Epithelial cell of esophagus (primary cell): Measurements from ENCODE around the gene RNF19B.

ENCODE experiments used
- DNase-seq: peaks from one replicate; pipeline ENCODE4 v3.0.0; 2010; ENCODE audit warnings: low read depth
- H3K4me3 ChIP-seq: 2 replicates; pipeline ENCODE4 v1.5.1; 2011; ENCODE audit warnings: mild to moderate bottlenecking, low read length, control low read depth
- TF ChIP-seq, protein P1 (sequence below): IDR thresholded peaks from 2 replicates; pipeline ENCODE4 v1.5.1; 2011; ENCODE audit warnings: low read depth, mild to moderate bottlenecking, low read length, control low read depth, inconsistent platforms; ENCODE audit not compliant: insufficient read depth; ENCODE audit errors: missing control alignments

RNF19B gene, protein sequence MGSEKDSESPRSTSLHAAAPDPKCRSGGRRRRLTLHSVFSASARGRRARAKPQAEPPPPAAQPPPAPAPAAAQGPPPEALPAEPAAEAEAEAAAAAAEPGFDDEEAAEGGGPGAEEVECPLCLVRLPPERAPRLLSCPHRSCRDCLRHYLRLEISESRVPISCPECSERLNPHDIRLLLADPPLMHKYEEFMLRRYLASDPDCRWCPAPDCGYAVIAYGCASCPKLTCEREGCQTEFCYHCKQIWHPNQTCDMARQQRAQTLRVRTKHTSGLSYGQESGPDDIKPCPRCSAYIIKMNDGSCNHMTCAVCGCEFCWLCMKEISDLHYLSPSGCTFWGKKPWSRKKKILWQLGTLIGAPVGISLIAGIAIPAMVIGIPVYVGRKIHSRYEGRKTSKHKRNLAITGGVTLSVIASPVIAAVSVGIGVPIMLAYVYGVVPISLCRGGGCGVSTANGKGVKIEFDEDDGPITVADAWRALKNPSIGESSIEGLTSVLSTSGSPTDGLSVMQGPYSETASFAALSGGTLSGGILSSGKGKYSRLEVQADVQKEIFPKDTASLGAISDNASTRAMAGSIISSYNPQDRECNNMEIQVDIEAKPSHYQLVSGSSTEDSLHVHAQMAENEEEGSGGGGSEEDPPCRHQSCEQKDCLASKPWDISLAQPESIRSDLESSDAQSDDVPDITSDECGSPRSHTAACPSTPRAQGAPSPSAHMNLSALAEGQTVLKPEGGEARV

DNA sequence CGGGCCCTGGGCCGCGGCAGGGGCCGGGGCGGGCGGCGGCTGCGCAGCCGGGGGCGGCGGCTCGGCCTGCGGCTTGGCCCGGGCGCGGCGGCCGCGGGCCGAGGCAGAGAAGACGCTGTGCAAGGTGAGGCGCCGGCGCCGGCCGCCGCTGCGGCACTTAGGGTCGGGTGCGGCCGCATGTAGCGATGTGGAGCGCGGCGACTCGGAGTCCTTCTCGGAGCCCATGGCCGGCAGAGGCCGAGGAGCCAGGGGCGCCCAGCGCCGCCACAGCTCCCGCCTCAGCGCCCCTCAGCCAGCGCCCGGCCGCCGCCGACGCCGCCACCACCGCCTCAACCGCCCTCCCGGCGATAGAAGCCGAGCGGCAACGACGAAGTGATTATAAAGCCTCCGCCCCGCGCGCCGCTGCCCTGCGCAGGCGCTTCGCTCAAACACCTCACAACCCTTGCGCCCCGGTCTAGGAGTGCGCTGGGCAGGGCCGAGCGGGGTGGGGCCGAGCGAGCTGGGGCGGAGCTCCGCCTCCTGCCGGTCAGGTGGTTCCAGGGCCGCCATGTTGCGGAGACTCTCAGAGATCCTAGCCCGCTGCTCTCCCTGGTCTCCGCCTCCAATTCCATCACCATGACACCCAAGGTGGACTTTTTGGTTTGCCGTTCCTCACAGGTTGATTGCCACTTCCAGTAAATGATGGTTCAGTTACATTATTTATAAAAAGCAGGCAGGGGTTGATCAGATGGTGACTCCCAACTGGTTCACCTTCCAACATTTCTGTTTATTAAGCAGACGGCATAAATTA lies at the start of gene RNF19B:
RNF19B (minus strand) TSS at position 349 of the 790 bp plus-strand sequence; CDS start at position 225, 124 bp downstream.
- peak within 1 kb of the TSS; percentile 74 for H3K4me3 ChIP-seq
- DNase-seq, result peak; percentile 98
- TF ChIP-seq, protein P1, sequence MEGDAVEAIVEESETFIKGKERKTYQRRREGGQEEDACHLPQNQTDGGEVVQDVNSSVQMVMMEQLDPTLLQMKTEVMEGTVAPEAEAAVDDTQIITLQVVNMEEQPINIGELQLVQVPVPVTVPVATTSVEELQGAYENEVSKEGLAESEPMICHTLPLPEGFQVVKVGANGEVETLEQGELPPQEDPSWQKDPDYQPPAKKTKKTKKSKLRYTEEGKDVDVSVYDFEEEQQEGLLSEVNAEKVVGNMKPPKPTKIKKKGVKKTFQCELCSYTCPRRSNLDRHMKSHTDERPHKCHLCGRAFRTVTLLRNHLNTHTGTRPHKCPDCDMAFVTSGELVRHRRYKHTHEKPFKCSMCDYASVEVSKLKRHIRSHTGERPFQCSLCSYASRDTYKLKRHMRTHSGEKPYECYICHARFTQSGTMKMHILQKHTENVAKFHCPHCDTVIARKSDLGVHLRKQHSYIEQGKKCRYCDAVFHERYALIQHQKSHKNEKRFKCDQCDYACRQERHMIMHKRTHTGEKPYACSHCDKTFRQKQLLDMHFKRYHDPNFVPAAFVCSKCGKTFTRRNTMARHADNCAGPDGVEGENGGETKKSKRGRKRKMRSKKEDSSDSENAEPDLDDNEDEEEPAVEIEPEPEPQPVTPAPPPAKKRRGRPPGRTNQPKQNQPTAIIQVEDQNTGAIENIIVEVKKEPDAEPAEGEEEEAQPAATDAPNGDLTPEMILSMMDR, result no peak

DNA sequence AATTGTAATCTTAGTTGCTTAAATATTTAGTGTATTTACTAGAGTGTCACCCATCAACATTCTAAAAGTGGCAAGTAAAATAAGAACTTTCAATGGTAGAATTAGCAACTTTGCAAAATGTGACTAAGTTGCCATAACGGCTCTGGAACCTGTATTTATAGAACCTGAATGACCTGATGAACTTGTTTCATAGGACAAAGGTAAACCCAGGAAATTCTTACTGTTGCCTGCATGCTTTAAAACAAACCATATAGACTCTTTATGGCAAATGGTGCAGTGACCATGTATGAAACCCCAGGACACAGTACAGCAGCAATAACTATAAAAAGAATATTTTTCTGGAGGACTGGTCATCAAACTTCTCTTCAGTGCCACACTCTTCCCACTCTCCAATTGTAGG lies 49.2 kb upstream of the RNF19B start:
- TF ChIP-seq, protein P1, result no peak
- no peak overlapping the region for H3K4me3 ChIP-seq
- peak; percentile 52 for DNase-seq

DNA sequence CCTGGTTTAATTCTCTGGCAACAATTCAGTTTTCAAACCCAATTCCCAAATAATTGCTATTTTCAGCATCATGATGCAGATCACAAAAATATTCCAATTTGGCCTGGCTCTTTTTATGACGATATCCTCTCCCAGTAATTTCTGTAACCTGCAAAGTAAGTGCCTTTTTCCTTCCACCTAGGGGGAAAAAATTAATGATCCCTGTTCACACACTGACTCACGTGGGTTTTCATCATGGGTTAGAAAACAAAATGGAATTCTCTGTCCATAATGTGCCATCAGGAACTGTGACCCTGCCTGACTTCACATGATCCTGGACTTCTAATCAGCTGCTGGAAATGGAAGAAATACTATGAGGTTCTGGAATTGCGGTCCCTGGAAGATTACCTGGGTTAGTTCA lies 47.6 kb upstream of the RNF19B start:
- TF ChIP-seq, protein P1, result no peak
- DNase-seq, result no peak
- no peak overlapping the region for H3K4me3 ChIP-seq

DNA sequence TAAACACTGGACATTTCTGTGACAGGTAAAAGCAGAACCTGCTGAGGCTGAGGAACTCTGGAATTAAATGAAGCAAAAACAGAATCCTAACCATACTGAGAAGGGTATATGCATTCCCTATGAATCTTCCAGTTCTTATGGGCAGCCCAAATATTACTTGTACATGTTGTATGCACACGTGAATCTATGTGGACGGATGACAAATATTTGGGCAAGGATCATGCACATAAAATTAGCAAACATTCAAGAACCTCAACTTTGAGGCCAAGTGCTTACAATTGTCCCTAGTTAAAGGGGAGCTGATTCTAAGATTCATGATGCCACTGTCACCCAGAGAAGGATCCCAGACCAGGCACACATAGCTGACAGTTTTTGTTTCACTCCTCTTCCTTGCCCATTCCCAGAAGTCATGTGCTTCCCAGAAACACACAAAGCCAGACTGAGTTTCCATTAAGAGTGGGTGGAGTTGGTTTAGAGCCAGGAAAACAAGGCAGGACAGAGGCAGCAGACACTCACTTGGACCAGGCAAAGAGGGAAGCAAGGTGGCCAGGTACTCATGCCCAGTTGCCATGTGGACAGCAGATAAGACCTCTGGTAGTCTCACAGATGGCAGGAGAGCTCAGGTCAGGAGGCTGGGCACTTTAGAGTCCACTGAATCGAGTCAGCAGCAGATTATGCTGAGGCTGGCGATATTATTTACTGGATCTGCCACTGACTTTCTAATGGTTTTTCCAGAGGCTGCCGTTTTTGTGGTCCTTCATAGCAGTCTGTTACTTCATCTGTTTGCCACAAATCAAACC lies 46.5 kb upstream of the RNF19B start:
- TF ChIP-seq, protein P1, result no peak
- no peak overlapping the region for H3K4me3 ChIP-seq
- no peak for DNase-seq

DNA sequence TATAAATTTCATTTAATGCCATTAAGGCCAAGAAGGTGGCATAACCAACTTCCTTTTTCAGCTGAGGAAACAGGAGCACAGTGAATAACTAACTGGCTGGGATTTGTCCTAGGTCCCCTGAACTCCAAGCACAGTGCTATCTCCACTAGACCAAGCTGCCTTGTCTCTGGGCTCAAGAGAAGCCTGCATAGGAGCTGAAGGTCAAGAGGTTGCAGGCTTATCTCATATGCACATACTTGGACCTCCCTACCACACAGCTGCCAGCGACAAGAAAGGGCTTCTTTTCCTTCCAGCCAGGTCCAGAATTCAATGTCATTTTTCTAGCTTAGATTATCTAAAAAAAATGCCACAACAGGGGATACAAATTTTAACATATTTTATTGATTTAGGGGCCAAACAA lies 45.0 kb upstream of the RNF19B start:
- H3K4me3 ChIP-seq, result no peak overlapping the region
- no peak for DNase-seq
- TF ChIP-seq, protein P1, result no peak
